Fibroblast of upper back skin (primary cell): ENCODE data around the gene LRRC72.
"Not testable (repeated sequence)": the region's sequence is repeated elsewhere in the genome, so short reads cannot be mapped to it uniquely, and the experiment has no call there.

Experiments
- DNase-seq: peaks from one replicate; pipeline ENCODE4 v3.0.0-alpha.2; 2013

LRRC72 gene

DNA sequence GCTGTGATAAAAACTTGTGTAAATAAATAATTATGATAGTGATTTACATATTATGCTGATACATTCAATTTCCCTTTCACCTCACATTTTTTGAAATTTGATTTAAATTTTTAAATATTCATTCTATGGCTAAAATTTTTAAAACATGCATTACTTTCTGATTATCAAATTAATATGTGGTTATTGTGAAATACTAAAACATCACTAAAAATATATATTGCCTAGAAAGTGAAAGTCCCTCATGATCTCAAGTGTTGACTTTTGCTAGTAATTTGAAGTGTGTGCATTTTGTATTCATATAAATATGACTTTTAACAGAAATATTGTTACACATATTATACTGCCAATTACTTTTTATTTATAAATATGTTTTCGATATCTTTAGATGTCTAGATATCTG is 3.1 kb downstream of the LRRC72 start:
- no peak for DNase-seq

DNA sequence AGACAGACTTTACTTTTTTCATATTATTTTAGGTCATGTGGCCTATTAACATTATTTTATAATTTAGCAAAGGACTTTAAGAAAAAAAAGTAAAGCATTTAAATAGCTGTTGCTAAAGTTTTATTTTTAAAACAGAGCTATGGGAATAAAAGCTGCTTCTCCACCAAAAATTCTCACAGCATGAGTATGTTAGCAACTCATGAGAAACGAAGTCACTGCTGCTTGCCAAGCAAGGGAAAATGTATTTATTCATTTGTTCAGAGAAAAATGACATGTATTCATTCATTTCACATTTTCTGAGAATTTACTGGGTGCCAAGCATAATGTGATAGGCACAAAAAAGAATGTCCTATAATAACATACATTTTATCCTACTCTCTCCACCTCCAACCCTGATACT is 5.1 kb downstream of the LRRC72 start:
- no peak for DNase-seq

DNA sequence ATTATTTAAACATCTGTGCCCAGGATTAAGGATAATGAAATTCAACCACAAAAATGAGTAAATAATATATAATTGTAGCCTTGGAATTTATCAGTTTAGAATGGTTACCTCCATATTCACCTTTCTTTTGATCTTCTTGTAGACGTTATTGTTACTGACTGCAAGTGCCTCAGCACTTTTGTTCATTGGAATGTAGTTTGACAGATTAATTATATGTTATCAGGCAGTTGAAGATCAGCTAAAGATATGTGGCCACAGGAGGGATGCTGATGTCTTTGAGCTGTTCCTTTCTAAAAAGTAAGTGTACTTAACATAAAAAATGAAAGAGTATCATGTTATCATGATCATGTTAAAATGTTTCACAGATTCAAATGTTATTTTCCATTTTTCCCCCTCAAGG is 5.6 kb downstream of the LRRC72 start:
- DNase-seq = no peak

DNA sequence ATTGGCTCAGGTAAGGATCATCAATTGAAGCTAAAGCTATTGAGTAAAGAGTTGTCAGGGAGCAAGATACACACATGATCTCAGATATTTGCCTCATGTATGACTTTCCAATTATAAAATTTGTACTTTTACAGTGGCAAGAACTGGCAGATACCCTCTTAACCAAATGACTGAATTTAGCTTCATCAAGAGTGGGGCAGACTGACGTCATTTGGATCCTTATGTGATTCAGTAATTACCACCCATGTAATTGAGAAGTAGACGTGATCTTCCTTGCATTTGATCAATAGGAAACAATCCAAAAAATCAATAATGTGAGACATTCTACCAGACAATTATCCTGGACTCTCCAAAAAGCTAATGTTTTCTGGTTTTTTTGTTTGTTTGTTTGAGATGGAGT is 8.9 kb downstream of the LRRC72 start:
- DNase-seq = no peak

DNA sequence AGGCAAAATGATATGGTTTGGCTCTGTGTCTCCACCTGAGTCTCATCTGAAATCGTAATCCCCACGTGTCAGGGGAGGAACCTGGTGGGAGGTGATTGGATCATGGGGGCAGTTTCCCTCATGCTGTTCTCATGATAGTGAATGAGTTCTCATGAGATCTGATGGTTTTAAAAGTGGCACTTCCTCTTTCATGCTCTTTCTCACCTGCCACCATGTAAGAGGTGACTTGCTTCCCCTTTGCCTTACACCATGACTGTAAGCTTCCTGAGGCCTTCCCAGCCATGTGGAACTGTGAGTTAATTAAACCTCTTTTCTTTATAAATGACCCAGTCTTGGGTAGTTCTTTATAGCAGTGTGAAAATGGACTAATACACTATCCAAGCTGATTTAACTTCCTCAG is 13.9 kb downstream of the LRRC72 start:
- DNase-seq = not testable (repeated sequence)

DNA sequence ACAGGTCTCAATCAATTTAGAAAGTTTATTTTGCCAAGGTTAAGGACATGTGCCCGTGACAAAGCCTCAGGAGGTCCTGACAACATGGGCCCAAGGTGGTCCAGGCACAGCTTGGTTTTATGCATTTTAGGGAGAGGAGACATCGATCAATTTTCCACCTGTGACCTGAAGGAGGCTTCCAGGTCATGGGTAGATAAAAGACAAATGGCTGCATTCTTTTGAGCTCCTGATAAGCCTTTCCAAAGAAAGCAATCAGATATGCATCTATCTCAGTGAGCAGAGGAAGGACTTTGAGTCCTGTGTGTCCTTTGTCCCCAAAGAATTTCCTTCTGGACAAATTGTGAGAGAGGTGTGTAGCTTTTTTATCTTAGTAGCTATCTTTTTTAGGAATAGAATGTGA is 15.8 kb downstream of the LRRC72 start:
- no peak for DNase-seq

DNA sequence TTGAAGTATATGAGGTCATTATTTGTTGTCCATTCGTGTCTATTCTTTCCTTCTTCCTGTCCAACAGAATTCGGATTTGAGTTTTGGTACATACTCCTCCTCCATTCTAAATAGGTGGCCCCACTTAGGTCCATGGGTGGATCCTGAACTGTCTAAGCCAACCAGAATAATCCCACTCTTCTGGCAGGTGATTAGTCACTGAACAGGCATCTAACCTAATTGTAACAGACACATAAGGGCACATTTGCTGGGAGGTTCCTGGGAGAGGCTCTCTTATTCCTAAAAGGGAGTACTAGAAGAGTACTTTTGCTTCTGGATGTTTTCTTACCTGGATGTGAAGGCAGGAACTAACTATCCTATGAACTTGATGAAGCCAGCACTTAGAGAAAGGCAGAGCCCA is 16.8 kb downstream of the LRRC72 start:
- no peak for DNase-seq

DNA sequence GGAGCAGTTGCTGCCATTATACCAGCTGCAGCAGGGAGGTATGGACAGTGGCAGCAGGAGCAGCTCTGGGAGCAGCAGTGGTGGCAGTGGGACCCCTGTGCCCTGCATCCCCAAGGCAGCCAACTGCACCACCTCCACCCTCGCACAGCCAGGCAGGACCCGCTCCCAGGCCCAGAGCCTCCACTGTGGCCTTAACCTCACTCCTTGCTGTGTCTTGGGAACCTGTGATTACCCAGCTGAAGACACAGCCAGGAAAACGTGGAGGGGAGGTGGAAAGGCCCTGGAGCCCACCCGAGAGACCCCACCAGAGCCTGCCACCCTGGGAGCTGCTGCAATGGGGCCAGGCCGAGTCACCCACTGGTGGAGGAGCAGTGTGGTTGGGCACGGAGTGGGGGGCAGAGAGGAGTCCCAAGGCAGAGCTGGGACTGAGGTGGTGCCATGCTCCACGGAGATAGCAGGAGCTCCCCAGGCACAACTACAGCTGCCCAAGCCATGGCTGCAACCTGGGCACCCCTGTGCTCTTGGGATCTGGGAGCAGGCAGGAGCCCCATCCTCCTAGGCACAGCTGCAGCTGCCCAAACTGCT is 20.4 kb downstream of the LRRC72 start:
- DNase-seq = no peak

DNA sequence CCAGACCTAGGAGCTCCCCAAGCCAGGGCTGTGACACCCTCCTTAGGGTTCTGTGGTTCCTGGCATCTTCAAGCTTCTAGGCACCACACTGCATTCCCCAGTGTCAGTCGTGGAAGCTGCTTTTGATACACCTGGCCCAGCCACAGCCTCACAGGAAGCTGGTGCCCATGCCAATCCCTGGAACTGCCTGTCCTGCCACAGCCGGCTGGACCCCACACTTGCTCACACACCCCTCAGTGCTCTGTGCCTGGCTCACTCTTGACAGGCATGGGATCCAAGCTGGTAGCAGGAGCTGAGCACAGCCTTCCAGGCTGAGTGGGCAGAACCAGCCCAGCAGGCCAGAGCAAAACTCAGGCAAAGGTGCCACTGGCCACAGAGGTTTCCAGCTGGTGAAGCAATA is 21.8 kb downstream of the LRRC72 start:
- DNase-seq = no peak

DNA sequence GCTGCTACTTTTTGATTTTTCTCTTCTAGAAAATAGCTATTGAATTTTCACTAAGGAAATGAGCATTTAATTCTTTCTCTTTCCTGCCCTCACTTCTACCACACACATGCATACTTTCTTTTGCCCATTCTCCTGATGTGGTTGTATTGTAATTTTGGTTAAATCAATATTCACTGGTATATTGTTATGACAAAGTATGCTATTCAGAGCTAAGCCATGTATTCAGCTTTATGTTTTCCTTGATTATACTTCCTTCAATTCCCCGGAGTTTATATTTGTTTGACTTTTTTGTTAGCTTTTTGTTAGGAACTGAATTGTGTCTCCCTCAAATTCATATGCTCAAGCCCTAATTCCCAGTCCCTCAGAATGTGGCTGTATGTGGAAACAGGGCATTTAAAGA is 24.0 kb downstream of the LRRC72 start:
- no peak for DNase-seq

DNA sequence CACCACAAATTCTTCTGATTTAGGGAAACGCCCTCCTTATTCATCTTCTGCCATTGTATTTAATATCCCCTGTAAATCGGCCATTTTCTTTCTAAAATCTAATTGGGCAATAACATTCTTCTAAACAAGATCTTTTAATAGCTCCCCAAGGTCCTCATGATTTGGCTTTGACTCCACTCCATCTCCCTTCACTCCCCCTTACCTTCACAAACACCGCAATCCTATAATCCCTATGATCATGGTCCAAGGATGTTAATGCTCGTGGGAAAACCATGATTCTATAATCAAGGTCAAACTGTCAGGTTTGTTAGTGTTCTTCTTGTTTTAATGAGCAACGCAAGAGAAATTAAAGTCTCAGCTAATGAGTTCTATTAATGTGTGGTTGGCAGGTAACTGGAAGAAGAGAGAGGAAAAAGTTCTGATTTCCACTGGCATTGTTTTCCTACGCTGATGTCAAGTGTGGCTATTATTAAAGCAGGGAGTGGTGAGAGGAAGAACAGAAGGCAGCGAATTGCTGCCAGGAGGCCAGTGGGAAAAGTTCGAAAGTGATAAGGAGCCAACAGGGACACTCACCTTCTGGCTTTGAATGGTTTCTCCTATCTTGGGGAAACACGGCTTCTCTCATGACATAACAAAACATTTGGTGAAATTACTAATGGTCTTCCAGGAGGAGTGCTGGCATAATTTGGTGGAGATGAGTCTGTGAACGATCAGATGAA is 28.1 kb downstream of the LRRC72 start:
- no peak for DNase-seq

DNA sequence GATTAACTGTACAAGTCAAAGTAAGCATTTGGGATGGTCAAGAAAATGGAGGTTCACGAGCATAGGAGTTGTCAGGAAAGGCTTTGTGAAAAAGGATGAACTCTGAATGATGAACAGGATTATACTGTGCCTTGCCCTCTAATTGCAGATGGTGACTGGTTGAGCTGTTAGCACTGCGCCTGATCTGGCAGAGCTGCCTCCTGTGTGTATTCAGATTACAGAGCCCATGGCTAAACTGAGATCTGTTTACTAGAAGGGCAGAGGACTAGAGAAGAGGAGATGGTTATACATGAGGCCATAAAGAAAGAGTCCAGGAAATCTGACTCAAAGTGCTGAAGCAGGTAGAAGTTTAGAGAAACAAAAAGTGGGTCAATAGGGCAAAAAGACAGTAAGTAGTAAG is 29.7 kb downstream of the LRRC72 start:
- DNase-seq = no peak

DNA sequence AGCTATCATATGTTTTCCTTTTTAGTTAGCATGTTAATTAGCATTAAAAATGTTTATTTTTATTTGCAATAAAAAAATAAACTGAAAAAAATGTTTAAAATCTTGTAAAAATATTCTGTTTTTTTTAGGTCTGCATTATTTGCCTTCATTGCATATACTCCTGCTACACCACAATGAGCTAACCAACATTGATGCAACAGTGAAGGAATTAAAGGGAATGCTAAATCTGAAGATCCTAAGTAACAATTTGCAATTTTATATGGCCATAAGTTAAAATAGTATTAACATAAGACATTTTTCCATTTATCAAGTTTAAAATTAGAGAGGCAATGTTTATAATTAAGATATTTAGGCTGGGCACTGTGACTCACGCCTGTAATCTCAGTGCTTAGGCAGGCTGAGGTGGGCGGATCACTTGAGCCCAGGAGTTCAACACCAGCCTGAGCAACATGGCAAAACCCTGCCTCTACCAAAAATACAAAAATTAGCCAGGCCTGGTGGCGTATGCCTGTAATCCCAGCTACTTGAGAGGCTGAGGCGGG is 32.2 kb downstream of the LRRC72 start:
- DNase-seq = no peak

DNA sequence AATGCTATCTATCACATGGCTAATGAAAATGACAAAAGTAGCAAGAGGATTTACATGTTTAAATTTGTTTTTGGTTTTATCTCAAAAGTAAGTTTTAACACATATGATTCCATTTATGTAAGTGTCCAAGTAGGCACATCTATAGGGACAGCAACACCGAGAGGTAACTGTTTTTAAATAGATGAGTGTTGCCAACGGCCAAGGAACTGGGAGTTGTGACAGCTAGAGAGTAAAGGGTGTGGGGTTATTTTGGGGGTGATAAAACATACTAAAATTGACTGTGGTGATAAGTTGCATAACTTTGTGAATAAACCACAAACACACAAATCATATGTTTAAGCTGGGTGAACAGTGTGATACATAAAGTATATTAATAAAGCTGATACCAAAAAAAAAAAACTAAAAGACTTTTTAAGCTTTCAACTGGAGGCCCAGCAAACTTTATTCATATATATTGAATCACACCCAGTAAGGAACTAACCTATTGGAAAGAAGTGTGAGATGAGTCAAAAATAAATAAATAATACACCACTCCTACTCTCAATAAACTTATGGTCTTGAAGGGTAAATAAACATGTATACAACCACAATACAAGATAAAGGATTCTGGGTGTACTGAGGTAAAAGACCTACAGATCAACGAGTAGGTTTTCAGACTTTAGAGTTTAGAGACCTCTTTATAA is 33.0 kb downstream of the LRRC72 start:
- DNase-seq = no peak

DNA sequence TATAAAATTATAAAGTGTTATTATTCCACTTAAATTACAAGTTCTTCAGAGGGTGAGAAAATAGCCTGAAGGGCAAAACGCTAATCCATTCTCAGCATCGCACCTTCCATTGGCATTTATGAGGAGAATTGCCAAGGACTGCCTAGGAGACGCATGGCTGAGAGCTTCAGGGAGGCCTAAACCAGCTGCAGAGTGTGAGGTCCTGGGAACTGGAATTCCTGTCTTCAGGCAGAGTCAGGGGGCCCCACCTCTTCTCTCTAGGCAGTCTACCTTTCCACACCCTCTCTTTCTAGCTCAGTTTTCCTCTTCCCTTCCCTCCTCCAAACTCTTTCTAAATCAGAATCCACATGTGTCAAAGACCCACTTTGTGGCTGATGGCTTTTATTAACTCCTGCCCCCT is 35.3 kb downstream of the LRRC72 start:
- DNase-seq = no peak

DNA sequence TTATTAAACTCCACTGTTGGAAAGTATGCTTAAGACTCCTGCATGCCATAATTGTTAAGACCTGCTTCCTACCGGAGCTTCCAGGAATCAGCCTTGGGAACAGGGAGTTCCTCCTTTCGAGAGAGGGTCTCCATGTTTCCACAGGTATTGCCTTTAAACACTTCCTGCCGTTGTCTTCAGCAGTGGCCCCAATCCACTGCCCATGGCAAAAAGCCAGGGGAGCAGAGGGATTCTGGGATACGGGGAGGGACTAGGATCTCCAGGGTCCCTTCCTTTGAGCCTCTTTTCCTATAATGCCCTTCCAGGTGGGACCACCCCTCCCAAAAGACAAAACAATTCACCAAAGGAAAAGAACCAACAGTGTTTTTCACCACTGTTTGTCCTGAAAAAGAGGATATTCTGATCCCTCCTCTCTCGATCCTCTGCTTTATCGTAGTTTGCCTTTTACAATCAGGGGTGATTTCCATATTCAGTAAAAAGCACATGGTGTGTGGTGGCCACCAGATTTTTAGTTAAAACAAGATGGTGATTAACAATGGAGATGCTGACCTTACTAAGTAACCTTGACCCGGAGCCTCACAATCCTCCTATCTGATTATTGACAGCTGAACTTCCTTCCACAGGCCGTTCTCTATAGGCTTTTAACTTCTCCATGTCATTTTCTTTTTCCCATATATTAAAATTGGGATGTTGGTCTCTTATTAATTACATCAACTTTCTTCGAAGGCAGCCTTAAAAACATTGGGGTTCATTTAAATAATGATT is 36.0 kb downstream of the LRRC72 start:
- no peak for DNase-seq

DNA sequence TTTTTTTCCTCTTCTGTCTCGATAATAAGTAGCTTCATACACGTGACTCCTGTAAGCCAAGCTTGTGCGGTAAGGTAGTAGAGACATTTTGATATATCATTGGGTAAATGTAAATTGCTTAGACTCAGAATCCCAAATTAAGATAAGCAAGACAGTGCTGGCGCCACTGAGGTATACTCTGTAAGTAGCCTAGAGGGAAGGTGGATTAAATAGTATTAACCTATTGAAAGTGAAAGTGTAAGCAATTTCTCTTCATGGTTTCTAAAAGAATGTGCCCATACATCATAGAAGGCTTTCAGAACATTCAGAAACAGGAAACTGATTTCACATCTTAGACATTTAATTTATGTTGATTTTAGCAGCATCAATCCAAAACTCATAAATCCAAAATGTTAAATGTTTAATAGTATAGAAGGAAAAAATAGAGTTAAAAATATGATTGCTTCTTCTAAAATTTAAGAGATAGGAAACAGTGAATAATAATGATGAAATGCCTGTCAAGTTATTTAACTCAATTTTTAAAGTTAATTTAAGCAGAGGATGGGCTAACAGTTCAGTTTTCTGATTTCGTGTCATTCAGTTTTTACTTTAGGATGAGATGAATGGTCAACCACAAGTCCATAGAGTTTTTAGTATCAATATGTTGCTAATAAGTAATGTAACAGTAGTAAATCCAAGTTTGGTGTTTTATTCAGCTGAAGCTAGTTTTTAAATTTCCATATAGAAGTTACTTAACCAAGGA is 36.8 kb downstream of the LRRC72 start:
- DNase-seq = peak; percentile 17

DNA sequence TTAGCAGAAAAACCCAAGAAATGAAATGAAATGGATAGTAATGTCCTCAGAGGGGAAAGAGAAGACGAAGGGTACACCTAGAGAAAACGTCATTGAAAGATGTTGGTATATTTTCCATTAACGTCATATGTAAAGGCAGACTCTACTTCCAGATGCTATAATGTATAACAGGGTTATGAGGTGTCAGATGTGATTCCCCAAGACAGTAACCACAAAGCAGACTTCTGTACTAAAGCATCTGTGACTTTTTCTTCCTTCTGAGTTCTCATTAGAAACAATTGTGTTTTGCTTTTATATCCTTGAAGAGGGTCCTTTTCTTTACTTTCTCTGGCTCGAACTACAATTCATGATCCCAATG is 37.4 kb downstream of the LRRC72 start:
- peak; percentile 8 for DNase-seq

DNA sequence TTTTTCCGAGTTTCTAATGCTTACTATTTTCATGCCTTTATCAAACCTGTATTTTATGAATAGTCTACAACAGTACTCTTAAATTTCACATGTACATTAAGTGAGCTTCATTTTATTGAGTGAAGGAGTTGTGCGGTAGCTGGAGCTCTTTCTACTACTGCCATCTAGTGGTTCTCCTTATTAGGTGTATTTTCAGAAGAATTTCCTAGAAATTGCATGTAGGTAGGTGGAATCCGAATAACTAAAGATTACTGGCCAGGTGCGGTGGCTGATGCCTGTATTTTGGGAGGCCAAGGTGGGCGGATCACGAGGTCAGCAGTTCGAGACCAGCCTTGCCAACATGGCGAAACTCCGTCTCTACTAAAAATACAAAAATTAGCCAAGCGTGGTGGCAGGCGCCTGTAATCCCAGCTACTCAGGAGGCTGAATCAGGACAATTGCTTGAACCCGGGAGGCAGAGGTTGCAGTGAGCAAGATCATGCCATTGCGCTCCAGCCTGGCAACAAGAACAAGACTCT is 38.3 kb downstream of the LRRC72 start:
- DNase-seq = peak; percentile 52

DNA sequence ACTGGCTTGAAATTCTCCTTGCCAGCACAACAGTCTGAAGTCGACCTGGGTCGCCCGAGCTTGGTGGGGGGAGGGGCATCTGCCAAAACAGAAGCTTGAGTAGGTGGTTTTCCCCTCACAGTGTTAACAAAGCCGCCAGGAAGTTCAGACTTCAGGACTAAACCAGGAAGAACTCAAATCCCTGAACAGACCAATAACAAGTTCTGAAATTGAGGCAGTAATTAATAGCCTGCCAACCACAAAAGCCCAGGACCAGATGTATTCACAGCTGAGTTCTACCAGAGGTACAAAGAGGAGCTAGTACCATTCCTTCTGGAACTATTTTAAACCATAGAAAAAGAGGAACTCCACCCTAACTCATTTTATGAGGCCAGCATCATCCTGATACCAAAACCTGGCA is 45.3 kb downstream of the LRRC72 start:
- peak; percentile 24 for DNase-seq

DNA sequence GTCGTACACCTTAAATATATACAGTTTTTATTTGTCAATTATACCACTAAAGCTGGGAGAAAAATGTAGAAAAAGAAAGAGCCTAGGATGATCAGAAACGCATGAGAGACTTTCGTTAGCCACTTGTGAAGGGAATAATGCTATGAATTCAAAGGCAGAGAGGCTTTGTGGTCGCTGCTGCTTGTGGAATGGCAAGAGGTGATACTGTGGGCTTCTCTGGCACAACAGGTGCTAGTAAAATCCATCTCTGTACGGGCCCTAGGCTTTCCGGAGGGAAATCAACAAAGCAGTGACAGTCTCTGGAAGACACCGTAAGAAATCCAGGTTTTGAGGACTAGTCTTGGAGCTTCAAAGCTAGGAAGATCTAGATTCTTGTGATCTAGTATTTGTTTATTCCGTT is 52.6 kb downstream of the LRRC72 start:
- DNase-seq = no peak

DNA sequence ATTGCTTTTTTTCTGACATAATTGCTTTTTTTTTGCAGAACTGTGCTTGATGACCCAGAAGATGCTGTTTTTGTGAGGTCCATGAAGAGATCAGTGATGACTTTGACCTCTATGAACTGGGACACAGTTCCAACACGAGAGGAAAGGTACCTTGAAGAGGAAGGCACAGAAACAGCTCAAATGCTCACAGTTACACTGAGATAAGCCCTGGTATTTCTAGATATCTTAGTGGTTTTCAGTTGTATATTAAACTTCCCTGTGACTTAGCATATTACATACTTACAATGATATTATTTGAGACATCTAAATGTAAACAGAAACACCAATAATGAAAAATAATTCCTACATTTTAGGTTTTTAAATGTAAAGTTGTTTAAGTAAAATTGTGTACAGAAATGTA is 54.7 kb downstream of the LRRC72 start:
- DNase-seq = no peak

DNA sequence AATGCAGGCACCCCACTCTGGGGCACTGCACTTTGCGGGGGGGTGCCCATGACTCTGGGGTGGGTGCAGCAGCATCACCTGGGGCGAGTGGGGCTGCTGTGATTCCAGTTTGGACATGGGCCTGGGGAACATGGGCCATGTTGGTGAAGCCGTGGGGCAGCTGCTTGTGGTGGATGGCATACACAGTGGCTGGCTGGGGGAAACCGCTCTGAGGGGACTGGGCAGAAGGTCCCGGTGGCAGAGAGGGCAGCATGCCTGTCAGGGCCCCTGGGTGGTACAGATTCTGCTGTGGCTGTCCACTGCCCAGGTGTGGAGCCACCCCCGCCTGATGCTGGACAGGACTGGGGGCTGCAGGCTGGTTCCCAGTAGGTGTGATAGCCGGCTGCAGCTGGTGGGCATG is 57.2 kb downstream of the LRRC72 start:
- DNase-seq = no peak
